Transverse colon (tissue), 4 donors: ENCODE data around the gene SLC35A2. TPM values are rescaled to one million over a fixed set of nuclear protein-coding genes. Genes with fewer than 3 reads are reported as not detected.
"Not testable (repeated sequence)": the region's sequence is repeated elsewhere in the genome, so short reads cannot be mapped to it uniquely, and the experiment has no call there.

Experiments
- DNase-seq: peaks from one replicate; pipeline ENCODE4 v3.0.0-alpha.2; 2019
- H3K27ac ChIP-seq, 4 donors: fragments of 200-600 bp; sonication (generic); 2 replicates each; pipeline ENCODE4 v1.5.1; 2016 to 2018; ENCODE audit warnings: inconsistent platforms in 4 of 4
- H3K27me3 ChIP-seq: fragments of 200-600 bp; sonication (generic); 2 replicates; pipeline ENCODE4 v1.5.1; 2017; ENCODE audit warnings: inconsistent platforms
- H3K36me3 ChIP-seq, 4 donors: fragments of 200-600 bp; sonication (generic); 2 replicates each; pipeline ENCODE4 v1.5.1; 2017 to 2019; ENCODE audit warnings: inconsistent platforms in 4 of 4
- H3K4me1 ChIP-seq, 4 donors: fragments of 200-600 bp; sonication (generic); 2 replicates each; pipeline ENCODE4 v1.5.1; 2017 to 2020; ENCODE audit warnings: inconsistent platforms in 4 of 4
- H3K4me3 ChIP-seq, 4 donors: fragments of 200-600 bp; sonication (generic); 1 replicate in 1 of 4; 2 replicates in 3 of 4; pipeline versions ENCODE4 v1.5.1 to v1.6.1; 2017 to 2019; ENCODE audit warnings: inconsistent platforms in 4 of 4
- H3K9me3 ChIP-seq, 2 donors: fragments of 200-600 bp; sonication (generic); 2 replicates each; pipeline ENCODE4 v1.5.1; 2017 to 2019; ENCODE audit warnings: inconsistent platforms in 2 of 2
- CTCF ChIP-seq, 5 experiments: fragments of 200-600 bp in 3 of 5; fragments of 450-650 bp in 2 of 5; sonication (generic) in 3 of 5; IDR thresholded peaks; 1 replicate in 2 of 5; 2 replicates in 3 of 5; pipeline ENCODE4 v1.5.1; 2016 to 2017; ENCODE audit warnings: antibody characterized with exemption in 5 of 5, inconsistent platforms in 3 of 5, mild to moderate bottlenecking in 2 of 5, moderate library complexity in 1 of 5
- EP300 ChIP-seq: sonication (generic); formaldehyde crosslinking; IDR thresholded peaks from one replicate; pipeline ENCODE4 v1.6.1; 2017; ENCODE audit warnings: antibody characterized with exemption, low read depth
- POLR2A ChIP-seq: fragments of 450-650 bp; IDR thresholded peaks from one replicate; pipeline ENCODE4 v1.6.1; 2016; ENCODE audit warnings: antibody characterized with exemption, mild to moderate bottlenecking, moderate library complexity
- POLR2AphosphoS5 ChIP-seq, 3 donors: sonication (generic); formaldehyde crosslinking; IDR thresholded peaks; one replicate each; pipeline ENCODE4 v1.6.1; 2016; ENCODE audit warnings: antibody characterized with exemption in 3 of 3
- WGBS, 2 donors: methylation state at CpG; one replicate each; pipeline ENCODE4 v1.1.5; 2018; ENCODE audit warnings: low coverage in 1 of 2; 5-methylcytosine and 5-hydroxymethylcytosine counted together
- in situ Hi-C, 4 donors: fragments of 200-750 bp; cut with MboI; loops; one replicate each; pipeline versions ENCODE4 v1.15.0 to v1.15.1; 2017; ENCODE audit warnings: low sequenced_read_pairs in 3 of 4, low pct_ligation_motif_present in 1 of 4, low pct_unique_long_range_greater_than_20kb in 1 of 4
- intact Hi-C: fragments of 100-400 bp; cut with DNase I; formaldehyde crosslinking; loops from one replicate; pipeline ENCODE4 v1.15.1; 2023; ENCODE audit warnings: low total_unique reads
- total RNA-seq, 4 donors: library from RNA; depleted of rRNA; stranded (reverse); fragments of >200 nt; gene quantifications; one replicate each; pipeline ENCODE4 v1.1.0, GENCODE V29; 2016

SLC35A2 gene
- total RNA-seq, 4 donors from 2014 or later: 29.5 to 48.3 (median 33.8) TPM

GRCh38 chrX:48890934-48891401, 20.5 kb downstream of the SLC35A2 start:
- Histone ChIP-seq H3K27ac (peak overlapping the region; percentile 78 to 88 (median 85)), H3K4me1 (peaks cover 0 to 13% (median 6%) of the 10 kb centered on the region in 4 donors), H3K36me3 (no peaks in the 10 kb centered on the region), H3K9me3 (no peaks in the 10 kb centered on the region), H3K27me3 (no peaks in the 10 kb centered on the region), H3K4me3 (peak overlapping the region; percentile 46 to 84 (median 62))
- intact Hi-C loops (no loop called here), in situ Hi-C loops (no loop called here)
- no peak for DNase-seq
- WGBS, 2 donors: 0 to 46% methylated on average over 1 to 32 of the region's 35 CpGs
- TF ChIP-seq CTCF (IDR thresholded peaks at IDR 0.05) (no peak), EP300 (no peak), POLR2A (no peak), POLR2AphosphoS5 (IDR thresholded peaks at IDR 0.05) (no peak)

- H3K27ac ChIP-seq: peak overlapping the region; percentile 78 to 88 (median 85)
- peak overlapping the region; percentile 46 to 84 (median 62) for H3K4me3 ChIP-seq
- H3K9me3 ChIP-seq: no peaks in the 10 kb centered on the region
- no peak for DNase-seq
- in situ Hi-C loops: no loop called here
- H3K4me1 ChIP-seq: peaks cover 0 to 13% (median 6%) of the 10 kb centered on the region in 4 donors
- TF ChIP-seq EP300 (no peak), POLR2AphosphoS5 (IDR thresholded peaks at IDR 0.05) (no peak), CTCF (IDR thresholded peaks at IDR 0.05) (no peak), POLR2A (no peak)
- no peaks in the 10 kb centered on the region for H3K36me3 ChIP-seq
- 45% methylated on average over 15 of the region's 15 CpGs; no CpG with 5 or more reads in 1 of the 2 donors for WGBS, 2 donors
- intact Hi-C loops: no loop called here
- no peaks in the 10 kb centered on the region for H3K27me3 ChIP-seq
Observed at GRCh38 chrX:48890296-48890925, 21.0 kb downstream of the SLC35A2 start.

GRCh38 chrX:48886586-48886985, 24.9 kb downstream of the SLC35A2 start:
- 76% methylated on average over 5 of the region's 5 CpGs; no CpG with 5 or more reads in 1 of the 2 donors for WGBS, 2 donors
- in situ Hi-C loops: not testable (repeated sequence)

GRCh38 chrX:48883729-48884128, 27.7 kb downstream of the SLC35A2 start:
- no peaks in the 10 kb centered on the region for H3K36me3 ChIP-seq
- 77% methylated on average over 10 of the region's 10 CpGs; no CpG with 5 or more reads in 1 of the 2 donors for WGBS, 2 donors
- H3K27me3 ChIP-seq: no peaks in the 10 kb centered on the region
- no peak overlapping the region for H3K4me3 ChIP-seq
- intact Hi-C loops: no loop called here
- H3K9me3 ChIP-seq: no peaks in the 10 kb centered on the region
- DNase-seq: no peak
- in situ Hi-C loops: no loop called here
- TF ChIP-seq CTCF (IDR thresholded peaks at IDR 0.05): no peak
- TF ChIP-seq EP300: no peak
- no peak for TF ChIP-seq POLR2AphosphoS5 (IDR thresholded peaks at IDR 0.05)
- TF ChIP-seq POLR2A: no peak
- no peak overlapping the region for H3K27ac ChIP-seq
- no peaks in the 10 kb centered on the region for H3K4me1 ChIP-seq

More at GRCh38 chrX:48886586-48886985, 24.9 kb downstream of the SLC35A2 start:
- H3K4me3 ChIP-seq, H3K27ac ChIP-seq, intact Hi-C loops, H3K36me3 ChIP-seq, H3K27me3 ChIP-seq, DNase-seq, H3K4me1 ChIP-seq, H3K9me3 ChIP-seq: not testable (repeated sequence)

GRCh38 chrX:48876944-48877343, 34.5 kb downstream of the SLC35A2 start:
- H3K27ac ChIP-seq, H3K9me3 ChIP-seq, H3K27me3 ChIP-seq, in situ Hi-C loops, H3K36me3 ChIP-seq, DNase-seq, H3K4me1 ChIP-seq, intact Hi-C loops, H3K4me3 ChIP-seq: not testable (repeated sequence)
- WGBS, 2 donors: 41% methylated on average over 4 of the region's 4 CpGs; no CpG with 5 or more reads in 1 of the 2 donors

- H3K4me3 ChIP-seq, DNase-seq, H3K4me1 ChIP-seq, intact Hi-C loops, H3K36me3 ChIP-seq, H3K27me3 ChIP-seq, H3K9me3 ChIP-seq, in situ Hi-C loops, H3K27ac ChIP-seq: not testable (repeated sequence)
- 66% methylated on average over 2 of the region's 2 CpGs; no CpG with 5 or more reads in 1 of the 2 donors for WGBS, 2 donors
Observed at GRCh38 chrX:48872017-48872416, 39.4 kb downstream of the SLC35A2 start.
